ENCODE results near the gene GSX1. TPM values are rescaled to one million over a fixed set of nuclear protein-coding genes. Genes with fewer than 3 reads are reported as not detected.
"Not testable (repeated sequence)": the region's sequence is repeated elsewhere in the genome, so short reads cannot be mapped to it uniquely, and the experiment has no call there.

The GSX1 gene
- total and polyA plus RNA-seq, 2 donors (not counting 3 experiments of a cell fraction or from before 2014, with no cell fraction given): not detected

DNA sequence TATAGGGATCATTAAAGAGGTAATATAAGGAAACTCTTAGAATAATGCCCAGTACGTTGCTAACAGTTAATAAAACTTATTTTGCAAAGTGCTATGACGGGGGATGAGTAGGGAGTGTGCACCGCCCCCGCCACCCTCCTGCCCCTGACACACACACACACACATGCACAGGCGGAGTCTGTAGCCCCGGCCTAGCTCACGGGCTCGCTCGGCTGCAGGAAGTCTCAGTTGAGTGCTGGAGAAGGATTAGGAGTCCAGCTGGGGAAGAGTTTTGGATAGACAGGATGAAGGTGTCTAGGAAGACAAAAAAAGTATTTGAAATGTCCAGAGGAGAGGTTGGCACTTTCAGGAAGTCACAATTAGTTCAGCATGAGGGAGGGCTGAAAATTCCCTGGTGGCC lies 21.5 kb downstream of the GSX1 start:
- Histone ChIP-seq H4K20me1 (replicated peaks; ENCODE audit: control insufficient read depth, extremely low read depth, insufficient read depth, low read length) (no peaks in the 10 kb centered on the region), H3K4me1 (ENCODE audit: control insufficient read depth, extremely low read depth, insufficient read depth, low read length) (no peaks in the 10 kb centered on the region), H3K9me3 (replicated peaks; ENCODE audit: control insufficient read depth, insufficient read depth, low read length) (no peaks in the 10 kb centered on the region), H2AFZ (ENCODE audit: low read depth, low read length) (no peak overlapping the region), H3K36me3 (ENCODE audit: control insufficient read depth in 2 of 2, extremely low read depth in 1 of 2, insufficient read depth in 2 of 2, low read length in 2 of 2) (no peaks in the 10 kb centered on the region), H3K27ac (ENCODE audit: insufficient read depth, low read depth, low read length) (no peak overlapping the region), H3K9ac (replicated peaks; ENCODE audit: extremely low read depth, insufficient read depth, low read length) (no peak overlapping the region), H3K4me3 (replicated peaks in 1 of 3; ENCODE audit: insufficient read depth in 1 of 3, low read depth in 1 of 3, low read length in 3 of 3) (no peak overlapping the region), H3K9me1 (replicated peaks; ENCODE audit: control insufficient read depth, extremely low read depth, insufficient read depth, low read length) (no peaks in the 10 kb centered on the region), H3K79me2 (ENCODE audit: control insufficient read depth, insufficient read depth, low read length) (no peaks in the 10 kb centered on the region), H3K27me3 (ENCODE audit: control insufficient read depth in 2 of 2, insufficient read depth in 2 of 2, low read length in 2 of 2) (peaks cover 0 to 2% of the 10 kb centered on the region in 2 experiments), H3K4me2 (ENCODE audit: insufficient read depth, low read length) (no peak overlapping the region)
- intact Hi-C loops (cut with micrococcal nuclease) (no loop called here), dilution Hi-C loops (cut with MboI; ENCODE audit: extremely low pct_ligation_motif_present, low sequenced_read_pairs) (no loop called here)
- DNase-seq (ENCODE audit: low read depth, low spot score) (no peak), FAIRE-seq (no peak)
- ChIA-PET POLR2A (no interaction called here), CTCF (no interaction called here)
- BruUV-seq (replicated peaks): no TSS peak
- TF ChIP-seq, protein P1, sequence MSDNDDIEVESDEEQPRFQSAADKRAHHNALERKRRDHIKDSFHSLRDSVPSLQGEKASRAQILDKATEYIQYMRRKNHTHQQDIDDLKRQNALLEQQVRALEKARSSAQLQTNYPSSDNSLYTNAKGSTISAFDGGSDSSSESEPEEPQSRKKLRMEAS (IDR thresholded peaks at IDR 0.05; ENCODE audit: insufficient read depth, insufficient read length): no peak
- TF ChIP-seq MYC (IDR thresholded peaks at IDR 0.05; ENCODE audit: low read depth, low read length) (no peak), EZH2 (IDR thresholded peaks at IDR 0.05; ENCODE audit: borderline replicate concordance, low read depth, low read length, severe bottlenecking) (no peak), JUN (IDR thresholded peaks at IDR 0.05; ENCODE audit: borderline replicate concordance, insufficient read depth, insufficient read length, low read depth) (no peak), POLR2A (IDR thresholded peaks at IDR 0.05; ENCODE audit: low read depth, low read length) (no peak), POLR2AphosphoS5 (IDR thresholded peaks at IDR 0.05; ENCODE audit: insufficient read depth, low read depth, low read length) (no peak), FOS (IDR thresholded peaks at IDR 0.05; ENCODE audit: borderline replicate concordance, insufficient read depth, low read length) (no peak), GATA2 (IDR thresholded peaks at IDR 0.05; ENCODE audit: insufficient read depth, insufficient read length, low read depth, low read length) (no peak)
- TF ChIP-seq, protein P2, sequence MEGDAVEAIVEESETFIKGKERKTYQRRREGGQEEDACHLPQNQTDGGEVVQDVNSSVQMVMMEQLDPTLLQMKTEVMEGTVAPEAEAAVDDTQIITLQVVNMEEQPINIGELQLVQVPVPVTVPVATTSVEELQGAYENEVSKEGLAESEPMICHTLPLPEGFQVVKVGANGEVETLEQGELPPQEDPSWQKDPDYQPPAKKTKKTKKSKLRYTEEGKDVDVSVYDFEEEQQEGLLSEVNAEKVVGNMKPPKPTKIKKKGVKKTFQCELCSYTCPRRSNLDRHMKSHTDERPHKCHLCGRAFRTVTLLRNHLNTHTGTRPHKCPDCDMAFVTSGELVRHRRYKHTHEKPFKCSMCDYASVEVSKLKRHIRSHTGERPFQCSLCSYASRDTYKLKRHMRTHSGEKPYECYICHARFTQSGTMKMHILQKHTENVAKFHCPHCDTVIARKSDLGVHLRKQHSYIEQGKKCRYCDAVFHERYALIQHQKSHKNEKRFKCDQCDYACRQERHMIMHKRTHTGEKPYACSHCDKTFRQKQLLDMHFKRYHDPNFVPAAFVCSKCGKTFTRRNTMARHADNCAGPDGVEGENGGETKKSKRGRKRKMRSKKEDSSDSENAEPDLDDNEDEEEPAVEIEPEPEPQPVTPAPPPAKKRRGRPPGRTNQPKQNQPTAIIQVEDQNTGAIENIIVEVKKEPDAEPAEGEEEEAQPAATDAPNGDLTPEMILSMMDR (IDR thresholded peaks at IDR 0.05; ENCODE audit: extremely low read depth in 1 of 2, insufficient read depth in 1 of 2, low read depth in 1 of 2, low read length in 2 of 2): no peak

DNA sequence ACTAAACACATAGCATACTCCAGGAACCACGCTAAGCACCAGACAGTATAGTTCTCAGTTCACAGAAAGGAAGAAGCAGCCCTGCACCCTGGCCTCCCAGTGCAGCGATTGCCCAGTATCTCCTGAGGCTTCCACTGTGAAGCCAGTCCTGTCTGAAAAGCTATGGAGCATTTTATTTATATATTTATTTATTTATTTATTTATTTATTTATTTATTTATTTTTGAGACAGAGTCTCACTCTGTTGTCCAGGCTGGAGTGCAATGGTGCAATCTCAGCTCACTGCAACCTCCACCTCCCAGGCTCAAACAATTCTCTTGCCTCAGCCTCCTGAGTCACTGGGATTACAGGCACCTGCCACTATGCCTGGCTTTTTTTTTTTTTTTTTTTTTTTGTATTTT lies 25.5 kb downstream of the GSX1 start:
- H3K9ac ChIP-seq (replicated peaks; ENCODE audit: extremely low read depth, insufficient read depth, low read length); H2AFZ ChIP-seq (ENCODE audit: low read depth, low read length); H3K4me3 ChIP-seq (replicated peaks in 1 of 3; ENCODE audit: insufficient read depth in 1 of 3, low read depth in 1 of 3, low read length in 3 of 3); intact Hi-C loops (cut with micrococcal nuclease); H3K9me1 ChIP-seq (replicated peaks; ENCODE audit: control insufficient read depth, extremely low read depth, insufficient read depth, low read length); H4K20me1 ChIP-seq (replicated peaks; ENCODE audit: control insufficient read depth, extremely low read depth, insufficient read depth, low read length); dilution Hi-C loops (cut with MboI; ENCODE audit: extremely low pct_ligation_motif_present, low sequenced_read_pairs); POLR2A ChIA-PET; H3K4me1 ChIP-seq (ENCODE audit: control insufficient read depth, extremely low read depth, insufficient read depth, low read length); H3K36me3 ChIP-seq (ENCODE audit: control insufficient read depth in 2 of 2, extremely low read depth in 1 of 2, insufficient read depth in 2 of 2, low read length in 2 of 2); H3K9me3 ChIP-seq (replicated peaks; ENCODE audit: control insufficient read depth, insufficient read depth, low read length); H3K27ac ChIP-seq (ENCODE audit: insufficient read depth, low read depth, low read length); FAIRE-seq; H3K4me2 ChIP-seq (ENCODE audit: insufficient read depth, low read length); BruUV-seq (replicated peaks); H3K79me2 ChIP-seq (ENCODE audit: control insufficient read depth, insufficient read depth, low read length); DNase-seq (ENCODE audit: low read depth, low spot score): not testable (repeated sequence)
- CTCF ChIA-PET: interaction anchor here (1.1 to 3.7 kb wide), 2 partner anchors 9 to 284 kb away, joined by 3 to 25 read pairs; no protein-coding TSS in a partner anchor
- peaks cover 18 to 24% of the 10 kb centered on the region in 2 experiments for H3K27me3 ChIP-seq (ENCODE audit: control insufficient read depth in 2 of 2, insufficient read depth in 2 of 2, low read length in 2 of 2)

All from endothelial cell of umbilical vein (primary cell).